ENCODE data around the gene MYL12B. TPM values are rescaled to one million over a fixed set of nuclear protein-coding genes. Genes with fewer than 3 reads are reported as not detected.

The MYL12B gene
- total and polyA plus RNA-seq, 12 donors, result 153 to 457 (median 198) TPM

GRCh38 chr18:3284501-3284900 lies 22.6 kb downstream of the MYL12B start:
- no peaks in the 10 kb centered on the region for H3K27me3 ChIP-seq
- no peaks in the 10 kb centered on the region for H3K36me3 ChIP-seq
- no peak overlapping the region for H3K4me3 ChIP-seq
- peaks cover 0 to 27% (median 13%) of the 10 kb centered on the region in 9 donors for H3K4me1 ChIP-seq
- WGBS, 2 donors, result 93 to 96% methylated on average over 9 of the region's 9 CpGs
- DNase-seq (no peak), ATAC-seq (no peak)
- TF ChIP-seq CTCF (IDR thresholded peaks at IDR 0.05), result no peak
- H3K27ac ChIP-seq, result no peak overlapping the region
- H3K9me3 ChIP-seq, result peaks cover 0 to 9% (median 0%) of the 10 kb centered on the region in 11 donors
- intact Hi-C loops (cut with DNase I), result loop anchor here in 8 of 10 donors (5.0 to 10.0 kb wide), 10 partner anchors 168 to 713 kb away; partner anchors contain the start of gene TGIF1 (in 3 of the 8)

DNA sequence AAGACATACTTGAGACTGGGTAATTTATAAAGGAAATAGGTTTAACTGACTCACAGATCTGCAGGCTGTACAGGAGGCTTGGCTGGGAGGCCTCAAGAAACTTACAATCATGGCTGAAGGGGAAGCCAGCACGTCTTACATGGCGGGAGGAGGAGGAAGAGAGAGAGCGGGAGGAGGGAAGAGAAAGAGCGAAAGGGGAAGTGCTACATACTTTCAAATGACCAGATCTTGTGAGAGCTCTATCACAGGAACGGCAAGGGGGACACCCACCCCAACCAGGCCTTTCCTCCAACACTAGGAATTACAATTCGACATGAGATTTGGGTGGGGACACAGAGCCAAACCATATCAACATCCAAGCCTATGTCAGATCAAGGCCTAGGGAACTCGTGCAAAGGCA lies 24.2 kb downstream of the MYL12B start:
- no peak for DNase-seq
- intact Hi-C loops (cut with DNase I), result loop anchor here in 6 of 10 donors (5.0 to 10.0 kb wide), 5 partner anchors 169 to 709 kb away; partner anchors contain the start of gene TGIF1 (in 1 of the 6)

GRCh38 chr18:3293196-3293951 lies 31.4 kb downstream of the MYL12B start:
- Histone ChIP-seq H3K4me1 (peaks cover 0 to 13% (median 0%) of the 10 kb centered on the region in 9 donors), H3K27ac (no peak overlapping the region), H3K27me3 (no peaks in the 10 kb centered on the region), H3K36me3 (no peaks in the 10 kb centered on the region), H3K4me3 (no peak overlapping the region), H3K9me3 (peaks cover 0 to 14% (median 0%) of the 10 kb centered on the region in 11 donors)
- TF ChIP-seq CTCF (IDR thresholded peaks at IDR 0.05), result no peak
- 88 to 92% methylated on average over 2 of the region's 2 CpGs for WGBS, 2 donors
- no peak for ATAC-seq
- DNase-seq, result no peak
- intact Hi-C loops (cut with DNase I), result loop anchor here in 1 of 10 donors (10.0 kb wide), 1 partner anchor 701 kb away; no protein-coding TSS in a partner anchor

More for the DNA sequence above, 24.2 kb downstream of the MYL12B start:
- no peak for TF ChIP-seq CTCF (IDR thresholded peaks at IDR 0.05)
- WGBS, 2 donors, result 83 to 91% methylated on average over 7 of the region's 7 CpGs
- Histone ChIP-seq H3K27me3 (no peaks in the 10 kb centered on the region), H3K4me1 (peaks cover 0 to 27% (median 13%) of the 10 kb centered on the region in 9 donors), H3K36me3 (no peaks in the 10 kb centered on the region), H3K9me3 (peaks cover 0 to 15% (median 0%) of the 10 kb centered on the region in 11 donors), H3K4me3 (no peak overlapping the region), H3K27ac (no peak overlapping the region)
- no peak for ATAC-seq

DNA sequence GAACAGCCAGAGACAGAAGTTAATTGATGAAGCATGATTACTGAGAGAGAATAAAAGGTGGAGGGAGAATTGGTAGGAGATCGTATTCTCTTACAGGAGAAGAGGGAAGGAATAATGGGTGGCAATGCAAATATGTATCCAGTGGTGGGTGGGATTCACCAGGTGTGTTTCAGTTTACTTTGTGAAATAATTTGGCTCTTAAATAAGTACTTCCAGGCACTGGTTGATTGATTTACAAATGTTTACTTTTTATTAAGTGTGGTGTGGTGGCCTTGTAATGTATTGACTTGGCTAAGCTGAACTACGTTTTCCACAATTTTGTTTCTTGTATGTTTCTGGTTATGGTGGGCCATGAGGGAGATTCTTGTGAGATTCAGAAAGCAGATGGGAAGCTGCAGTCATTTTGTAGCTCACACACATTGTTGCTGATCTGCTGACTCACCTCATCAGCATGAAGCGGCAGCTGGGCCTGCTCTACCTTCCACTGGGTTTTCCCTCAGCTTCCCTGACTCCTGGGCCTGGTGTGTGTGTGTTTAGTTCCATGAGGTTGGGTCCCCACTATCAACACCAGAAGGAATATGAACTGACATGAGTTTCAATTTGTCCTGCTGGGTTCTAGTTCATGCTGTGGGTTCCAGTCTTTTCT lies 32.6 kb downstream of the MYL12B start:
- ATAC-seq, result no peak
- no peak for TF ChIP-seq CTCF (IDR thresholded peaks at IDR 0.05)
- WGBS, 2 donors, result 89 to 92% methylated on average over 3 of the region's 3 CpGs

More for the DNA sequence above, 32.6 kb downstream of the MYL12B start:
- peaks cover 0 to 24% (median 0%) of the 10 kb centered on the region in 11 donors for H3K9me3 ChIP-seq
- H3K36me3 ChIP-seq, result no peaks in the 10 kb centered on the region
- H3K4me1 ChIP-seq, result peaks cover 0 to 13% (median 0%) of the 10 kb centered on the region in 9 donors
- intact Hi-C loops (cut with DNase I), result loop anchor here in 1 of 10 donors (10.0 kb wide), 1 partner anchor 700 kb away; no protein-coding TSS in a partner anchor
- no peak for DNase-seq
- H3K27ac ChIP-seq, result no peak overlapping the region
- H3K27me3 ChIP-seq, result peaks cover 0 to 9% (median 0%) of the 10 kb centered on the region in 7 donors
- no peak overlapping the region for H3K4me3 ChIP-seq

Measured in heart right ventricle (tissue), 16 donors.